HG02981 (cell line): Measurements from ENCODE around the gene CDH4.

Source experiments
- ATAC-seq: cut with Tn5 transposase; IDR thresholded peaks from one replicate; pipeline ENCODE4 v1.9.1; 2021; ENCODE audit warnings: mild to moderate bottlenecking, moderate library complexity; ENCODE audit not compliant: unreplicated experiment

The CDH4 gene

GRCh38 chr20:61508301-61509096, 256.4 kb downstream of the CDH4 start:
- ATAC-seq: no peak

GRCh38 chr20:61510778-61511330, 258.8 kb downstream of the CDH4 start:
- ATAC-seq: no peak

DNA sequence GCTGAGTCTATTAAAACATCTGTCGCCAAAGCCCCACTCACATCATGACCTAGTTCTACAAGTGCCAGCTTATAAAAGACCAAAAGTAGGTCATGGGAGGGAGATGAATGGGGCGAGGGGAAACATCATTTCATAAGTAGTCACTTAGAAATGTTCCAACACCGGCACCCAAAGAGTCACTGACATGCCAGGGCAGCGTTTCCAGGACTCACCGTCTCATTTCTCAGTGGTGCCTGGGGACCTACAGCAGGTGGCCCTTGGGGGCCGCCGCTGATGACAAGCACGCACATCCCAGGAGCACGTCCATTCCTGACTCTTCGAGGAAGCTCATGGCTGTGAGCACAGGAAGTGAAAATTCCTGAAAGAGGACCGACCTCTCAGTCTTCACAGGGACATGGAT, 260.4 kb downstream of the CDH4 start:
- ATAC-seq: no peak

DNA sequence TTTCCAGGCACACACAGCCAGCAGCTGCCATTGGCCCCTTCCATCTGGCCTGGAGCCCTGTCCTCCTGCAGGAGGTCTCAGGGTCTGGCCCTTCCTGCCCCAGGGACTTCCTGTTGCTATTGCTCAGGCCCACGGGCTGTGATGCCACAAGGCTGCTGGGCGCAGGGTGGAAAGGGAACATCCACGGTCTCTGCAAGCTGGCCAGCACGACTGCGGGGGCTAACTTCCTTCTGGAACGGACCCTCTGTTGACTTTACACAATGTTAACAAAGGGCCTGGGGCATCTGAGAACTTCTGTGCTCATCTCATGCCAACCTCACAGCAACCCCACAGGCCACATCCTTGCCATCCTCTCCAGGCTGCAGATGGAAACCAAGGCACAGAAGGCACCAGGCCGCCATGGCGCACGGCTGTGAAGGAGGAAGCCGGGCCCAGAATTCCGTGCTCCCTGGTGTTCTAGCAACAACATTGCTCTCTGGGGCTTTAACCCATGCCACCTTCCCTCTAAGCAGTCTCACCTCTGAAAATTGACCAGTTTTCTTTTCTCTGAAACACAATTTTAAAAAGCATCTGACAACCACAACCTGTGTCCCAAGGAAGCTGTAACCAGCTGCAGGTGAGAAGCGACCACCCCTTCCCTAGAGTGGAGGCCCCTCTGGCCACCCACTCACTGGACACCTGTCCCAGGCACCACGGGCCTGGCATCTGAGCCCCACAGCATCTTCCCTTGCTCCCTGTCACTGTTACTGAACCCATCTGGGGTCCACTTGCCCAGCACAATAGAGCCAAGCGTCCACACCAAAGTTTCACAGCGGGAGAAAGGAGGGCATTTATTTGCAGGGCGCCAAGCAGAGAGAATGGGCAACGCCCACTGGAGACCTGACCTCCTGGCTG, 261.3 kb downstream of the CDH4 start:
- no peak for ATAC-seq

DNA sequence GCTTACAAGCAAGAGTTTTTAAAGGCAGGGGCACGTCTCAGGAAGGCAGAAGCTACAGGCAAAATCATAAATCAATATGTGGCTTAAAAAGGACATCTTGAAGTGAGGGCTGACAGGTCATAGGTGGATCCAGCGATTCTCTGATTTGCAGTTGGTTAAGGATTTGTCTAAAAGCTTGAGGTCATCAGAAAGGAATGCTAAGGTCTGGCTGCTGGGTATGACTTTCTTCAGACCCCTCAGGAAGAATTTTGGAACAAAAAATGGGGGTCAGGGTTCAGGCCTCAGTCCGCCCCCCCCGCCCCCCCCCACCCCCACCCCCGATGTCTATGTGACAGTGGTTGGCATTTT, 261.9 kb downstream of the CDH4 start:
- ATAC-seq: no peak

GRCh38 chr20:61514396-61514795, 262.3 kb downstream of the CDH4 start:
- ATAC-seq: no peak

DNA sequence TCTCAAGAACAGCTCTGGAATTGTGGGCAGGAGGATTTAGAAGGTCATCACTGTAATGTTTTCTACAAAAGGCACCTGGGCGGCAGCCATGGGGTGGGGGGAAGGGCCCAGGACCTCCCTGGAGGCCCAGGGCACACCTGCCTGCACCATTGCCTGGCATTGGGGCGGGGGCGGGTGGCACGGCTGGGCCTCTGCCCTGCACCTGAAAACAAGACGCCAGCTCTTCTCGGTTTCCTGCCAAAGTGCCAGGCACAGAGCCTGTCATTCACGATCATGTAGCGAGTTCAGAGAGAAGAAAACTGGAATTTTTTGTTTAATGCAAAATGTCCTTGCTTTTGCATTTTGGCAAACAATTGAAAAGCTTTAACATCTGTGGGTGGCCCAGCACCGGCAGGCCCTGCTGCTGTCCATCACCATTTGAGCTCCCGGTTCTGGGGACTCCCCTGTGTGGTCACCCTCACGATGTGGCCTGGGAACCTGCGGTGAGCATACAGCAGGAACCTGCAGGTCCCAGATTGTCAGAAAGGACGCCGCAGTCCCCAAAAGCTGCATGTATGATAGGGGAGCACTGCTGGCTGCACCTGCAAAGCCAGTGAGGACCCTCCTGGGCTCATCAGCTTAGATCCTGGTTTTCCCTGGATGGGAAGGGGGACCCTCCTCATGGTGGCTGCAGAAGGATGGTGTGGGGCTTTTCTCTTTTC, 262.9 kb downstream of the CDH4 start:
- ATAC-seq: no peak

GRCh38 chr20:61515922-61516321, 263.9 kb downstream of the CDH4 start:
- ATAC-seq: no peak

- no peak for ATAC-seq
Observed at GRCh38 chr20:61516346-61517208, 264.5 kb downstream of the CDH4 start.

DNA sequence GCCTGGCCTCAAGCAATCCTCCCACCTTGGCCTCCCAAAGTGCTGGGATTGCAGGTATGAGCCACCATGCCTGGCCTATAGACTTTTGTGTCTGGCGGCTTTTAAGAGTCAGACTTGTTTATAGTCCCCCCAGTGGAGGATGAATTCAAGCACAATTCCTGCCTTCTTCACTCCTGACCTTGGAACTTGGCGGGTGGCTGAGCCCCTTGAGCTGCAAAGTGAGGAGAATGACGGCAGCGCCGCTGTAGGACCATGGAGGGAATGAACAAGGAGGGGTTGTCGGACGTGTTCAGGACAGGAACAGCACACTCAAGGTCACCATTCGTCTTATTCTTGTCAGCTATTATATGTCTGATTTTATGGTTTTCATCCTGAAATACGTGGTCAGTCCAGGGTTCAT, 265.4 kb downstream of the CDH4 start:
- no peak for ATAC-seq

GRCh38 chr20:61518424-61518951, 266.4 kb downstream of the CDH4 start:
- no peak for ATAC-seq

- no peak for ATAC-seq
Observed at GRCh38 chr20:61519488-61519887, 267.4 kb downstream of the CDH4 start.

DNA sequence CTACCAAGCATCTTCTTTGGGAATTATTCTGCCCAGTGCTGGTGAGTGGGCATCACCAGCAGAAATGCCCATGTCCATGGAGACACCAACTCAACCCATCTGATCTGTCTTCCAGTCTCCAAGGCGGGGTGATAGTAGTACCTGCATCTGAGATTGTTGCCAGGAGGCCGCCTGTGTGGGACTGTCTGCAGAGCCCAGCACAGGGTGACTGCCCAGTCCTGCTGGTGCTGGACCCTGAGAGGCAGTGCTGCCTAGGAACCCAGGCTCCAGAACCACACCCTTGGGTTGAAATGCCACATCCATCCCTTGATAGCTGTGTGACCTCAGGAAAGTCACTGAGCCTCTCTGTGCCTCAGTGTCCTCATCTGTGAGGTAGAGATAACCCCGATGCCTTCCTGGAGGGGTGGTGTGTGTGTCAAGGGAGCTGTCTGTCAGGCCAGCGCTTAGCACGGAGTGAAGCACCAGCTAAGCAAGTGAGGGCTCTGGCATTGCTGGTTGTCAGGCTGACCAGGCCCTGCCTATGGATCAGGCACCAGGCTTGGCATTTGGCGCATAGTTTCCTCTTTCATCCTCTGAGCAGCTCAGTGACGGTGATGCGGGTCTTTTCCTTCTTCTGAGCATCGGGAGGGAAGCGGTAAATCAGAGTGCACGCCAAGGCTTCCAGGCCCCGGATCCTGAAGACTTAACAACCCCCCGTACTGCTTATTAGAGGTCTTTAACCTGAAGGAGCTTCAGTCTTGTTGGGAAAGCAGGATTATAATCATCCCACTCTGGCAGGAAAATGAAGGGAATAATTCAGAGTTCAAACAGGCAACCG, 268.2 kb downstream of the CDH4 start:
- no peak for ATAC-seq

DNA sequence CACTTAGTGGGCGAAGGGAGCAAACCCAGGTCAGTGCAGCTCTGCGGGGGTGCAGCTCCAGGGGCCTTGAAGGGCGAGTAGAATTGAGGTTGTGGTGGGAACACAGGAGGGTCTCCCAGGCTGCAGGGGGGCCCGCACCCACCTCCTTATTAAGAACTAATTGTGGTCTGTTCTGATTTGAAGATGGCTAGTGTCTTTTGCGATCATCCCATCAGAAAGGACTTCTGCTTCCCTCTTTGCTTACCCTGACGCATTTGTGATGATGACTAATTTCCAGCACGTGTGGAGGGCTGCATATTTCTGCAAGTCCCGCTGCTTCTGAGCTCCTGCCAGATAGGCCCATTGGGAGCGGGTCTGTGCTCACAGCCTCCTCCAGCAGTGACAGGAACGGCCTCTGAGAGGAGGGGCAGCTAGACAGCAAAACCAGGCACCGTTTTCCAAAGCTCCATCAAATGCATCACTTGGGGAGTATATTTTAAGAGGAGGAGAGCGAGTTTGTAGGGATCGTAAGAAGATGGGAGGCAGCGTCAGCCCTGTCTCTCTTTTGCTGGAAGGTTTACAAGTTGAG, 268.9 kb downstream of the CDH4 start:
- ATAC-seq: no peak

DNA sequence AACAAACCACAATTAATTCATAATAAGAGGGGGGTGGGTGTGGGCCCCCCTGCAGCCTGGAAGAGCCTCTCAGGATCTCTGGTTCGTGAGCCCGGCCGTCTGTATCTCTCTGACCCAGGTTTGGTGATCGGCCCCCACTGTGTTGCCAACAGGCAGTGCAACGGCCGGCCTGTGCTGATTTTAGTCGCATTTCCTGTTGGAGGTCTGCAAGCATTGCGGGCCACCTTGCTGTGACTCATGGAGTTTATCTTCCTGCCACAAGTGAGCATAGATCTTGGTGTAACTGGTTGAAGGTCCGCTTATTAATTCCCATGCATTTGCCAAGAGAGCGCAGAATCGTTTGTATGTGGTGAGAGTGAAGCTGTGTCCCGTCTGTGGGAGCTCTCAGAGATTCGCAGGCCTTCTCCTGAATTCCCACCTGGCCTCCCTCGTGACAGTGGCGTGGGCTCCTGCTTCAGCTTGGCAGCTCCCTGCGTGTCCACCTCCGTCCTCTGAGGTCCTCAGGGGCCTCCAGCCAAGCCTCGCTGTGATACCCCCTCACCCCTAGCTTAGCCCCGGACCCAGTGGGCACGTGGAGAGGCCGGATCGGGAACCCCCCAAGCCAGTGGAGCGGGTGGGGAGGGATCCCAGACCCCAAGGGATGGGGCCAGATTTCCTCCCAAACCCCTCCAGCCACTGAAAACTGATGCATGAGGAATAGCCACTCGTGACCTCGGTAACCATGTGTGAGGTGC, 269.8 kb downstream of the CDH4 start:
- ATAC-seq: no peak

DNA sequence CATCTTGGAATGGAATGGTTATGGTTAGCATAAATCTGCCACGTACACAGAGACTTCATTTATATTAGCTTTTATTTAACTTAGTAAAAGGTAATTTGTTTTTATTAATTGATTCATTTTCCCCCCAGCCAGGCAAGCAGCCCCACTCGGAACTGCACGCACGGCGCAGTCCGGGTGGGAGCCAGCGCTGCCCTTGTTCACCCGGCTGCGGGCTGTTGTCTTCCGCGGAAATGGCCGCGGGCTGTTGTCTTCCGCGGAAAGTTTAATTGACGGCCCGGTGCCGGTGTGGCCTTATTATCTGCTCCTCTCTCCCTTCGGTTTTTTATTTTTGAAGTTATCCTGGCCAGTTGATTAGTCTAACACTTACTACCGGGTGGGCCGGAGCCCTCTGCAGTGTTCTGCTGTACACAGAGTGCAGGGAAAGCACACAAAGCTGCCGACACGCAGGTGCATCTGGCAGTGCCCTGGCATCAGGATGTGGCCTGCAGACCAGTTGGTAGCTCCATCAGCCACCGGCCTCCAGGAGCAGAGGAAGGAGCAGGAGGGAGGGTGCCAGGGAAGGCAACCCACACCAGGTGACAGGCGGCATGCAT, 270.5 kb downstream of the CDH4 start:
- no peak for ATAC-seq

DNA sequence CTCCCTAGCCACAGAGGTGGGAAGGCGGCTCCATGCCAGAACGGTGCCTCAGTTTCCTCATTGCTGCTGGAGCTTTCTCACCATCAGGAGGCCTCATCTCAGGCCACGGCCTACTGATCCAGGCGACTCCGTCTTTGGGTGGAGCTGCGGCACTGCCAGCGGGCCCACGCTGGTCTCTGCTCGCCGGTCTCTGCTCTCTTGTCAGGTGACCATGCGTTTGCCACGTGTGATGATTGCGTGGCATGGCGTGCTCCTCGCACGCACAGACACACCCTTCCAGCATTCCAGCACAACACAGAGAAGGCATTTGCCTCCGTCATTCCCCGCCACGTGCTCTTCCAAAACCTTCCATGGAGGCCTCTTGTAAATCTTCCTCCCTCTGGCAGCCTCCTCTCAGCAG, 271.1 kb downstream of the CDH4 start:
- no peak for ATAC-seq
